GM06990 (cell line): ENCODE data around the gene VNN1.

Source experiments
- DNase-seq: peaks from one replicate; pipeline ENCODE4 v3.0.0-alpha.2; 2011; ENCODE audit not compliant: insufficient read length; ENCODE audit errors: extremely low read depth
- H3K27me3 ChIP-seq: replicated peaks from 2 replicates; pipeline ENCODE4 v1.6.0; 2011; ENCODE audit warnings: low read length; ENCODE audit not compliant: control insufficient read depth, insufficient read depth
- H3K36me3 ChIP-seq: 2 replicates; pipeline ENCODE4 v1.5.1; 2011; ENCODE audit warnings: low read length; ENCODE audit not compliant: control insufficient read depth, insufficient read depth
- H3K4me3 ChIP-seq: replicated peaks from 2 replicates; pipeline ENCODE4 v1.5.1; 2011; ENCODE audit warnings: low read depth, mild to moderate bottlenecking, control low read depth, low read length
- CTCF ChIP-seq: IDR thresholded peaks from 2 replicates; pipeline ENCODE4 v1.5.1; 2011; ENCODE audit warnings: low read length, control low read depth, mild to moderate bottlenecking, inconsistent platforms; ENCODE audit not compliant: insufficient read depth, poor library complexity, severe bottlenecking

Gene VNN1

GRCh38 chr6:132713352-132714134, at the start of gene VNN1:
Gene VNN1, minus strand, starts transcription at chr6:132714055. Its CDS starts 20 bp downstream, at chr6:132714035.
- Histone ChIP-seq H3K27me3 (no peaks in the 10 kb centered on the region), H3K4me3 (no peak within 1 kb of the TSS), H3K36me3 (no peaks in the 10 kb centered on the region)
- DNase-seq: peak; percentile 17
- TF ChIP-seq CTCF: no peak

- TF ChIP-seq CTCF: no peak
- no peaks in the 10 kb centered on the region for H3K36me3 ChIP-seq
- H3K27me3 ChIP-seq: no peaks in the 10 kb centered on the region
- peak overlapping the region; percentile 59 for H3K4me3 ChIP-seq
- peak; percentile 19 for DNase-seq
Observed at GRCh38 chr6:132763269-132763668, 49.4 kb upstream of the VNN1 start.

GRCh38 chr6:132760256-132760655, 46.4 kb upstream of the VNN1 start:
- Histone ChIP-seq H3K27me3 (no peaks in the 10 kb centered on the region), H3K36me3 (no peaks in the 10 kb centered on the region), H3K4me3 (no peak overlapping the region)
- no peak for TF ChIP-seq CTCF
- DNase-seq: no peak

GRCh38 chr6:132758689-132759088, 44.8 kb upstream of the VNN1 start:
- DNase-seq: no peak
- H3K4me3 ChIP-seq: no peak overlapping the region
- TF ChIP-seq CTCF: no peak
- H3K36me3 ChIP-seq: no peaks in the 10 kb centered on the region; the same call in 1 of the 2 replicates
- H3K27me3 ChIP-seq: no peaks in the 10 kb centered on the region

- DNase-seq: no peak
- Histone ChIP-seq H3K36me3 (peaks cover 1% of the 10 kb centered on the region; the same call in 1 of the 2 replicates), H3K4me3 (no peak overlapping the region), H3K27me3 (no peaks in the 10 kb centered on the region)
- TF ChIP-seq CTCF: no peak
Observed at GRCh38 chr6:132752255-132752654, 38.4 kb upstream of the VNN1 start.

GRCh38 chr6:132751828-132752227, 38.0 kb upstream of the VNN1 start:
- peaks cover 1% of the 10 kb centered on the region; the same call in 1 of the 2 replicates for H3K36me3 ChIP-seq
- DNase-seq: no peak
- no peak for TF ChIP-seq CTCF
- H3K27me3 ChIP-seq: no peaks in the 10 kb centered on the region
- no peak overlapping the region for H3K4me3 ChIP-seq
